ENCODE results near the gene AGAP1.
"Not testable (repeated sequence)": the region's sequence is repeated elsewhere in the genome, so short reads cannot be mapped to it uniquely, and the experiment has no call there.

Gene AGAP1

GRCh38 chr2:235598532-235599531 lies 105.0 kb downstream of the AGAP1 start:
- no peaks in the 10 kb centered on the region for H3K36me3 ChIP-seq (ENCODE audit: control insufficient read depth, insufficient read depth, low read length, severe bottlenecking)
- no peaks in the 10 kb centered on the region for H3K9me3 ChIP-seq (ENCODE audit: control insufficient read depth, low read length)
- no peak overlapping the region for H3K4me3 ChIP-seq (ENCODE audit: low read length)
- H3K9ac ChIP-seq (ENCODE audit: low read length) = no peak overlapping the region
- no peaks in the 10 kb centered on the region for H3K27me3 ChIP-seq (replicated peaks; ENCODE audit: control insufficient read depth, insufficient read depth, low read length)
- peaks cover 12% of the 10 kb centered on the region for H3K4me1 ChIP-seq (ENCODE audit: control insufficient read depth, insufficient read depth, low read length)
- no peak for DNase-seq (ENCODE audit: low read depth)

- Histone ChIP-seq H3K27me3 (replicated peaks; ENCODE audit: control insufficient read depth, insufficient read depth, low read length) (no peaks in the 10 kb centered on the region), H3K9me3 (ENCODE audit: control insufficient read depth, low read length) (no peaks in the 10 kb centered on the region), H3K36me3 (ENCODE audit: control insufficient read depth, insufficient read depth, low read length, severe bottlenecking) (no peaks in the 10 kb centered on the region), H3K4me3 (ENCODE audit: low read length) (no peak overlapping the region), H3K9ac (ENCODE audit: low read length) (no peak overlapping the region), H3K4me1 (ENCODE audit: control insufficient read depth, insufficient read depth, low read length) (peaks cover 12% of the 10 kb centered on the region)
- DNase-seq (ENCODE audit: low read depth) = no peak
Observed at GRCh38 chr2:235599596-235600338, 105.9 kb downstream of the AGAP1 start.

GRCh38 chr2:235600406-235600805 lies 106.6 kb downstream of the AGAP1 start:
- H3K9me3 ChIP-seq (ENCODE audit: control insufficient read depth, low read length) = no peaks in the 10 kb centered on the region

GRCh38 chr2:235600926-235601325 lies 107.1 kb downstream of the AGAP1 start:
- Histone ChIP-seq H3K9ac (ENCODE audit: low read length) (no peak overlapping the region), H3K27me3 (replicated peaks; ENCODE audit: control insufficient read depth, insufficient read depth, low read length) (no peaks in the 10 kb centered on the region), H3K36me3 (ENCODE audit: control insufficient read depth, insufficient read depth, low read length, severe bottlenecking) (no peaks in the 10 kb centered on the region), H3K4me1 (ENCODE audit: control insufficient read depth, insufficient read depth, low read length) (peaks cover 16% of the 10 kb centered on the region), H3K4me3 (ENCODE audit: low read length) (no peak overlapping the region), H3K9me3 (ENCODE audit: control insufficient read depth, low read length) (no peaks in the 10 kb centered on the region)
- no peak for DNase-seq (ENCODE audit: low read depth)

More at GRCh38 chr2:235600406-235600805, 106.6 kb downstream of the AGAP1 start:
- Histone ChIP-seq H3K36me3 (ENCODE audit: control insufficient read depth, insufficient read depth, low read length, severe bottlenecking) (no peaks in the 10 kb centered on the region), H3K4me1 (ENCODE audit: control insufficient read depth, insufficient read depth, low read length) (peaks cover 18% of the 10 kb centered on the region), H3K27me3 (replicated peaks; ENCODE audit: control insufficient read depth, insufficient read depth, low read length) (no peaks in the 10 kb centered on the region), H3K4me3 (ENCODE audit: low read length) (no peak overlapping the region), H3K9ac (ENCODE audit: low read length) (no peak overlapping the region)
- DNase-seq (ENCODE audit: low read depth) = no peak

- no peaks in the 10 kb centered on the region for H3K36me3 ChIP-seq (ENCODE audit: control insufficient read depth, insufficient read depth, low read length, severe bottlenecking)
- no peak overlapping the region for H3K9ac ChIP-seq (ENCODE audit: low read length)
- peaks cover 24% of the 10 kb centered on the region for H3K4me1 ChIP-seq (ENCODE audit: control insufficient read depth, insufficient read depth, low read length)
- H3K27me3 ChIP-seq (replicated peaks; ENCODE audit: control insufficient read depth, insufficient read depth, low read length) = no peaks in the 10 kb centered on the region
- no peak overlapping the region for H3K4me3 ChIP-seq (ENCODE audit: low read length)
- no peak for DNase-seq (ENCODE audit: low read depth)
- H3K9me3 ChIP-seq (ENCODE audit: control insufficient read depth, low read length) = no peaks in the 10 kb centered on the region
Observed at GRCh38 chr2:235601960-235602704, 108.3 kb downstream of the AGAP1 start.

- H3K9me3 ChIP-seq (ENCODE audit: control insufficient read depth, low read length); H3K27me3 ChIP-seq (replicated peaks; ENCODE audit: control insufficient read depth, insufficient read depth, low read length); DNase-seq (ENCODE audit: low read depth); H3K4me3 ChIP-seq (ENCODE audit: low read length); H3K36me3 ChIP-seq (ENCODE audit: control insufficient read depth, insufficient read depth, low read length, severe bottlenecking); H3K9ac ChIP-seq (ENCODE audit: low read length): not testable (repeated sequence)
- peaks cover 33% of the 10 kb centered on the region for H3K4me1 ChIP-seq (ENCODE audit: control insufficient read depth, insufficient read depth, low read length)
Observed at GRCh38 chr2:235602971-235603370, 109.1 kb downstream of the AGAP1 start.

GRCh38 chr2:235603659-235604058 lies 109.8 kb downstream of the AGAP1 start:
- H3K4me1 ChIP-seq (ENCODE audit: control insufficient read depth, insufficient read depth, low read length) = peaks cover 40% of the 10 kb centered on the region
- H3K27me3 ChIP-seq (replicated peaks; ENCODE audit: control insufficient read depth, insufficient read depth, low read length) = no peaks in the 10 kb centered on the region
- H3K36me3 ChIP-seq (ENCODE audit: control insufficient read depth, insufficient read depth, low read length, severe bottlenecking) = no peaks in the 10 kb centered on the region
- no peak for DNase-seq (ENCODE audit: low read depth)
- H3K4me3 ChIP-seq (ENCODE audit: low read length) = no peak overlapping the region
- H3K9ac ChIP-seq (ENCODE audit: low read length) = no peak overlapping the region
- no peaks in the 10 kb centered on the region for H3K9me3 ChIP-seq (ENCODE audit: control insufficient read depth, low read length)

GRCh38 chr2:235605312-235606003 lies 111.6 kb downstream of the AGAP1 start:
- peak overlapping the region; percentile 72 for H3K4me3 ChIP-seq (ENCODE audit: low read length)
- H3K9ac ChIP-seq (ENCODE audit: low read length) = peak overlapping the region; percentile 78
- H3K4me1 ChIP-seq (ENCODE audit: control insufficient read depth, insufficient read depth, low read length) = peaks cover 42% of the 10 kb centered on the region
- H3K36me3 ChIP-seq (ENCODE audit: control insufficient read depth, insufficient read depth, low read length, severe bottlenecking) = no peaks in the 10 kb centered on the region
- DNase-seq (ENCODE audit: low read depth) = peak; percentile 98
- no peaks in the 10 kb centered on the region for H3K9me3 ChIP-seq (ENCODE audit: control insufficient read depth, low read length)
- H3K27me3 ChIP-seq (replicated peaks; ENCODE audit: control insufficient read depth, insufficient read depth, low read length) = no peaks in the 10 kb centered on the region

- H3K27me3 ChIP-seq (replicated peaks; ENCODE audit: control insufficient read depth, insufficient read depth, low read length) = no peaks in the 10 kb centered on the region
- no peaks in the 10 kb centered on the region for H3K9me3 ChIP-seq (ENCODE audit: control insufficient read depth, low read length)
- DNase-seq (ENCODE audit: low read depth) = peak; percentile 71
- no peaks in the 10 kb centered on the region for H3K36me3 ChIP-seq (ENCODE audit: control insufficient read depth, insufficient read depth, low read length, severe bottlenecking)
- H3K4me1 ChIP-seq (ENCODE audit: control insufficient read depth, insufficient read depth, low read length) = peaks cover 42% of the 10 kb centered on the region
- peak overlapping the region; percentile 72 for H3K4me3 ChIP-seq (ENCODE audit: low read length)
- peak overlapping the region; percentile 78 for H3K9ac ChIP-seq (ENCODE audit: low read length)
Observed at GRCh38 chr2:235606004-235606715, 112.3 kb downstream of the AGAP1 start.

GRCh38 chr2:235607546-235608199 lies 113.8 kb downstream of the AGAP1 start:
- no peaks in the 10 kb centered on the region for H3K9me3 ChIP-seq (ENCODE audit: control insufficient read depth, low read length)
- H3K9ac ChIP-seq (ENCODE audit: low read length) = peak overlapping the region; percentile 38
- no peaks in the 10 kb centered on the region for H3K36me3 ChIP-seq (ENCODE audit: control insufficient read depth, insufficient read depth, low read length, severe bottlenecking)
- H3K4me3 ChIP-seq (ENCODE audit: low read length) = no peak overlapping the region
- H3K4me1 ChIP-seq (ENCODE audit: control insufficient read depth, insufficient read depth, low read length) = peaks cover 42% of the 10 kb centered on the region
- DNase-seq (ENCODE audit: low read depth) = peak; percentile 35
- no peaks in the 10 kb centered on the region for H3K27me3 ChIP-seq (replicated peaks; ENCODE audit: control insufficient read depth, insufficient read depth, low read length)
